NCI-H1930 (cell line): Measurements from ENCODE around the gene GRIN2A.

Experiments used
- DNase-seq, 2 experiments: peaks; one replicate each; lab custom pipeline; 2025; lab: John Stamatoyannopoulos, UW

Gene GRIN2A

GRCh38 chr16:9859701-9860327 lies 322.4 kb downstream of the GRIN2A start:
- DNase-seq: no peak

GRCh38 chr16:9854675-9855074 lies 327.6 kb downstream of the GRIN2A start:
- no peak for DNase-seq

GRCh38 chr16:9852003-9852402 lies 330.2 kb downstream of the GRIN2A start:
- no peak for DNase-seq

GRCh38 chr16:9850817-9851216 lies 331.4 kb downstream of the GRIN2A start:
- no peak for DNase-seq

- DNase-seq: no peak
Observed at GRCh38 chr16:9849697-9850245, 332.5 kb downstream of the GRIN2A start.

GRCh38 chr16:9847146-9847545 lies 335.1 kb downstream of the GRIN2A start:
- no peak for DNase-seq

- no peak for DNase-seq
Observed at GRCh38 chr16:9846362-9847099, 335.7 kb downstream of the GRIN2A start.

GRCh38 chr16:9845661-9846361 lies 336.4 kb downstream of the GRIN2A start:
- DNase-seq: no peak

- DNase-seq: no peak
Observed at GRCh38 chr16:9844361-9844760, 337.9 kb downstream of the GRIN2A start.

- DNase-seq: no peak
Observed at GRCh38 chr16:9843424-9844018, 338.7 kb downstream of the GRIN2A start.

GRCh38 chr16:9840761-9841665 lies 341.2 kb downstream of the GRIN2A start:
- DNase-seq: no peak

GRCh38 chr16:9837481-9837880 lies 344.7 kb downstream of the GRIN2A start:
- no peak for DNase-seq

- no peak for DNase-seq
Observed at GRCh38 chr16:9836118-9836736, 346.0 kb downstream of the GRIN2A start.

GRCh38 chr16:9827062-9827752 lies 355.0 kb downstream of the GRIN2A start:
- DNase-seq: no peak

- no peak for DNase-seq
Observed at GRCh38 chr16:9826656-9827055, 355.6 kb downstream of the GRIN2A start.

- no peak for DNase-seq
Observed at GRCh38 chr16:9824200-9825068, 357.8 kb downstream of the GRIN2A start.

GRCh38 chr16:9823510-9823909 lies 358.7 kb downstream of the GRIN2A start:
- no peak for DNase-seq

- no peak for DNase-seq
Observed at GRCh38 chr16:9821970-9822369, 360.3 kb downstream of the GRIN2A start.

GRCh38 chr16:9821331-9821730 lies 360.9 kb downstream of the GRIN2A start:
- DNase-seq: no peak
